Parathyroid adenoma (tissue), 2 donors: ENCODE measurements around the gene PSMA5.

Source experiments
- H2AFZ ChIP-seq: fragments of 300-600 bp; sonication (generic); one replicate; pipeline ENCODE4 v1.7.0; 2017; ENCODE audit warnings: antibody characterized with exemption, mild to moderate bottlenecking
- H3K27ac ChIP-seq: fragments of 300-600 bp; sonication (generic); one replicate; pipeline ENCODE4 v1.7.0; 2017
- H3K27me3 ChIP-seq: fragments of 300-600 bp; sonication (generic); one replicate; pipeline ENCODE4 v1.7.0; 2017; ENCODE audit warnings: low read length; ENCODE audit not compliant: control insufficient read depth, insufficient read depth
- H3K36me3 ChIP-seq: fragments of 300-600 bp; sonication (generic); one replicate; pipeline ENCODE4 v1.7.0; 2017; ENCODE audit warnings: low read length; ENCODE audit not compliant: control insufficient read depth, insufficient read depth
- H3K4me1 ChIP-seq: fragments of 300-600 bp; sonication (generic); one replicate; pipeline ENCODE4 v1.7.0; 2017; ENCODE audit warnings: control low read depth
- H3K4me2 ChIP-seq: fragments of 300-600 bp; sonication (generic); one replicate; pipeline ENCODE4 v1.7.0; 2017; ENCODE audit warnings: low read length
- H3K4me3 ChIP-seq: fragments of 300-600 bp; sonication (generic); one replicate; pipeline ENCODE4 v1.7.0; 2017; ENCODE audit warnings: low read depth, low read length
- H3K79me2 ChIP-seq: fragments of 300-600 bp; sonication (generic); one replicate; pipeline ENCODE4 v1.7.0; 2017; ENCODE audit warnings: control low read depth
- H3K9ac ChIP-seq: fragments of 300-600 bp; sonication (generic); one replicate; pipeline ENCODE4 v1.7.0; 2017; ENCODE audit warnings: mild to moderate bottlenecking
- H3K9me3 ChIP-seq: fragments of 300-600 bp; sonication (generic); one replicate; pipeline ENCODE4 v1.7.0; 2017; ENCODE audit warnings: low read length; ENCODE audit not compliant: control insufficient read depth
- CTCF ChIP-seq: fragments of 300-600 bp; sonication (generic); IDR thresholded peaks from one replicate; pipeline ENCODE4 v1.7.0; 2017; ENCODE audit warnings: antibody characterized with exemption, mild to moderate bottlenecking
- donor health status: primary hyperparathyroidism.

Gene PSMA5

GRCh38 chr1:109444346-109444745, 18.1 kb upstream of the PSMA5 start:
- Histone ChIP-seq H3K4me1 (no peaks in the 10 kb centered on the region), H3K27ac (no peak overlapping the region), H2AFZ (no peak overlapping the region), H3K79me2 (no peaks in the 10 kb centered on the region), H3K27me3 (no peaks in the 10 kb centered on the region), H3K4me3 (no peak overlapping the region), H3K9ac (no peak overlapping the region), H3K4me2 (no peak overlapping the region), H3K9me3 (no peaks in the 10 kb centered on the region), H3K36me3 (no peaks in the 10 kb centered on the region)
- no peak for TF ChIP-seq CTCF

DNA sequence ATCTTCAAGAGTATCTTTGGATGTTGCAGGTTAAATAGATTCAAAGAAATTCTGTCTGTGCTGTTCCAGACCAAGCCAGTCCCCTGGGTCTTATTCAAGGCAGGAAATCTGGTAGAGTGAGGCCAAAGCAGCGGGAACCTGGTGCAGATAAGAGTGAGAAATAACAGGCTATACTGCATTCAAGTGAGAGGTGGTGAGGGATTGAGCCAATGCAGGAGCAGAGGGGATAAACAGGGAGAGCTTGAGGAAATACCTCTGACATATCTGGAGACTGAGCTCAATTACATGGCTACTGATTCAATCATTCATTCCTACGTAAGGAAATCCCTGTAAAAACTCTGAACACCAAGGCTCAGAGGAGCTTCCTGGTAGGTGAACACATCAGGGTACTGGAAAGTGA, 17.2 kb upstream of the PSMA5 start:
- H3K4me1 ChIP-seq = no peaks in the 10 kb centered on the region
- no peak overlapping the region for H3K4me2 ChIP-seq
- H3K27me3 ChIP-seq = no peaks in the 10 kb centered on the region
- H3K4me3 ChIP-seq = no peak overlapping the region
- no peak overlapping the region for H3K9ac ChIP-seq
- no peak overlapping the region for H3K27ac ChIP-seq
- no peaks in the 10 kb centered on the region for H3K9me3 ChIP-seq
- H2AFZ ChIP-seq = no peak overlapping the region
- no peak for TF ChIP-seq CTCF
- H3K79me2 ChIP-seq = no peaks in the 10 kb centered on the region
- no peaks in the 10 kb centered on the region for H3K36me3 ChIP-seq

- Histone ChIP-seq H3K27me3 (no peaks in the 10 kb centered on the region), H2AFZ (no peak overlapping the region), H3K9me3 (no peaks in the 10 kb centered on the region), H3K36me3 (no peaks in the 10 kb centered on the region), H3K4me3 (no peak overlapping the region), H3K27ac (no peak overlapping the region), H3K4me2 (no peak overlapping the region), H3K9ac (no peak overlapping the region), H3K79me2 (no peaks in the 10 kb centered on the region), H3K4me1 (no peaks in the 10 kb centered on the region)
- TF ChIP-seq CTCF = no peak
These were observed 14.8 kb upstream of the PSMA5 start for GRCh38 chr1:109441069-109441468.

GRCh38 chr1:109438798-109439297, 12.6 kb upstream of the PSMA5 start:
- no peak overlapping the region for H3K9ac ChIP-seq
- no peaks in the 10 kb centered on the region for H3K27me3 ChIP-seq
- H3K36me3 ChIP-seq = no peaks in the 10 kb centered on the region
- no peaks in the 10 kb centered on the region for H3K4me1 ChIP-seq
- H3K4me2 ChIP-seq = no peak overlapping the region
- H3K9me3 ChIP-seq = no peaks in the 10 kb centered on the region
- H3K27ac ChIP-seq = no peak overlapping the region
- no peaks in the 10 kb centered on the region for H3K79me2 ChIP-seq
- TF ChIP-seq CTCF = no peak
- no peak overlapping the region for H3K4me3 ChIP-seq
- H2AFZ ChIP-seq = no peak overlapping the region

- no peak for TF ChIP-seq CTCF
- H3K4me1 ChIP-seq = no peaks in the 10 kb centered on the region
- no peaks in the 10 kb centered on the region for H3K79me2 ChIP-seq
- H3K4me2 ChIP-seq = no peak overlapping the region
- no peaks in the 10 kb centered on the region for H3K27me3 ChIP-seq
- H3K36me3 ChIP-seq = no peaks in the 10 kb centered on the region
- no peak overlapping the region for H3K27ac ChIP-seq
- H3K4me3 ChIP-seq = no peak overlapping the region
- no peak overlapping the region for H2AFZ ChIP-seq
- no peak overlapping the region for H3K9ac ChIP-seq
- no peaks in the 10 kb centered on the region for H3K9me3 ChIP-seq
These were observed 8.2 kb upstream of the PSMA5 start for GRCh38 chr1:109434484-109434883.
